Left ventricle myocardium inferior (tissue), 1 donor: ENCODE data around the gene VHLL. TPM values are rescaled to one million over a fixed set of nuclear protein-coding genes. Genes with fewer than 3 reads are reported as not detected.

Experiments used
- DNase-seq: peaks from one replicate; pipeline ENCODE4 v3.0.0-alpha.2; 2020
- H3K27ac ChIP-seq: fragments of 200-600 bp; replicated peaks from 2 replicates; pipeline ENCODE4 v1.8.0; 2021
- H3K27me3 ChIP-seq: fragments of 200-600 bp; 2 replicates; pipeline ENCODE4 v1.8.0; 2021; ENCODE audit warnings: low read depth
- H3K36me3 ChIP-seq: fragments of 200-600 bp; 2 replicates; pipeline ENCODE4 v1.8.0; 2021
- H3K4me1 ChIP-seq: fragments of 200-600 bp; 2 replicates; pipeline ENCODE4 v1.8.0; 2021
- H3K4me3 ChIP-seq: fragments of 200-600 bp; 2 replicates; pipeline ENCODE4 v1.8.0; 2021; ENCODE audit warnings: mild to moderate bottlenecking, moderate library complexity
- H3K9me3 ChIP-seq: fragments of 200-600 bp; replicated peaks from 2 replicates; pipeline ENCODE4 v1.8.0; 2021
- CTCF ChIP-seq: fragments of 200-600 bp; IDR thresholded peaks from 2 replicates; pipeline ENCODE4 v1.8.0; 2021; ENCODE audit warnings: antibody characterized with exemption, mild to moderate bottlenecking, borderline replicate concordance
- intact Hi-C: fragments of 100-400 bp; cut with micrococcal nuclease; formaldehyde crosslinking; loops from one replicate; pipeline ENCODE4 v1.11.0; 2022
- total RNA-seq: library from RNA; stranded (reverse); fragmentation: NEBNext Ultra II Directional; extraction: Animal tissue kit (Norgen Biotek cat#: 25700); gene quantifications from one replicate; pipeline ENCODE4 v1.2.1, GENCODE V29; 2021
- donor health status: DM: no; HTN: yes; CAD: no; lungs with severe emphysema.

VHLL gene
- total RNA-seq, 1 donor from 2014 or later: not detected

GRCh38 chr1:156262461-156263287, 36.4 kb downstream of the VHLL start:
- Histone ChIP-seq H3K27ac (no peak overlapping the region), H3K4me1 (no peaks in the 10 kb centered on the region), H3K36me3 (peaks cover 97% of the 10 kb centered on the region), H3K27me3 (no peaks in the 10 kb centered on the region), H3K9me3 (no peaks in the 10 kb centered on the region), H3K4me3 (no peak overlapping the region)
- TF ChIP-seq CTCF: no peak
- no peak for DNase-seq
- intact Hi-C loops: no loop called here

GRCh38 chr1:156260896-156261295, 38.2 kb downstream of the VHLL start:
- intact Hi-C loops: no loop called here
- H3K4me1 ChIP-seq: no peaks in the 10 kb centered on the region
- no peak overlapping the region for H3K4me3 ChIP-seq
- H3K36me3 ChIP-seq: peaks cover 97% of the 10 kb centered on the region
- no peaks in the 10 kb centered on the region for H3K27me3 ChIP-seq
- DNase-seq: no peak
- H3K9me3 ChIP-seq: no peaks in the 10 kb centered on the region
- no peak for TF ChIP-seq CTCF
- H3K27ac ChIP-seq: no peak overlapping the region

GRCh38 chr1:156259805-156260204, 39.3 kb downstream of the VHLL start:
- H3K27me3 ChIP-seq: no peaks in the 10 kb centered on the region
- no peak for TF ChIP-seq CTCF
- DNase-seq: no peak
- H3K27ac ChIP-seq: no peak overlapping the region
- peaks cover 97% of the 10 kb centered on the region for H3K36me3 ChIP-seq
- no peaks in the 10 kb centered on the region for H3K9me3 ChIP-seq
- intact Hi-C loops: no loop called here
- no peak overlapping the region for H3K4me3 ChIP-seq
- H3K4me1 ChIP-seq: no peaks in the 10 kb centered on the region

GRCh38 chr1:156258859-156259258, 40.2 kb downstream of the VHLL start:
- intact Hi-C loops: no loop called here
- no peak overlapping the region for H3K27ac ChIP-seq
- no peaks in the 10 kb centered on the region for H3K4me1 ChIP-seq
- peaks cover 99% of the 10 kb centered on the region for H3K36me3 ChIP-seq
- H3K4me3 ChIP-seq: no peak overlapping the region
- no peaks in the 10 kb centered on the region for H3K27me3 ChIP-seq
- no peaks in the 10 kb centered on the region for H3K9me3 ChIP-seq
- no peak for DNase-seq
- TF ChIP-seq CTCF: no peak

- no peak for DNase-seq
- TF ChIP-seq CTCF: no peak
- peaks cover 4% of the 10 kb centered on the region for H3K4me1 ChIP-seq
- H3K36me3 ChIP-seq: peaks cover 99% of the 10 kb centered on the region
- intact Hi-C loops: no loop called here
- H3K27me3 ChIP-seq: no peaks in the 10 kb centered on the region
- H3K9me3 ChIP-seq: no peaks in the 10 kb centered on the region
- H3K27ac ChIP-seq: no peak overlapping the region
- no peak overlapping the region for H3K4me3 ChIP-seq
These were observed 41.4 kb downstream of the VHLL start for GRCh38 chr1:156257711-156258110.
